AG10803 (cell line): Measurements from ENCODE around the gene NOL8.
A peak's percentile ranks its signal among the peaks of the same experiment; 100 is the strongest.

ENCODE experiments used
- DNase-seq: peaks from one replicate; pipeline ENCODE4 v3.0.0; 2010; ENCODE audit warnings: low read depth
- H3K4me3 ChIP-seq: 2 replicates; pipeline ENCODE4 v1.5.1; 2011; ENCODE audit warnings: mild to moderate bottlenecking, low read length, control low read depth
- TF ChIP-seq, protein P1 (sequence below): conservative IDR thresholded peaks from 2 replicates; pipeline ENCODE4 v1.5.1; 2011; ENCODE audit warnings: mild to moderate bottlenecking, low read length, control low read depth, inconsistent platforms

Gene NOL8

DNA sequence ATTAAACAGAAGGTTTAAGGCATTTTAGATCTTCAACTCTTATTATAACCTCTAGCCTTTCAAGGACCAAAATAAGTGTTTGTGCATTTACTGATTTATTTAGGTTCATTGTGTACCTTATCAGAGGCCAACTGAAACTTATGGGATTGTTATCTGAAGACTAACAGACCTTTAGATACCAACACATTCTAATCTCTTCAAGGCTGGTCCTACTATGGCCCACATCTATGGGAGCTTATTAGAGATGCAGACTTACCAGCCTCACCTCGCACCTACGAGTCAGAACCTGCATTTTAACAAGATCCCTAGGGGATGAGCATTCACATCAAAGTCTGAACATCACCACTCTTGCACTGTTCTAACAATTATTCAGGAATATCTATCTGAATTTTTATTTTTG is 33.6 kb downstream of the NOL8 start:
- TF ChIP-seq, protein P1, sequence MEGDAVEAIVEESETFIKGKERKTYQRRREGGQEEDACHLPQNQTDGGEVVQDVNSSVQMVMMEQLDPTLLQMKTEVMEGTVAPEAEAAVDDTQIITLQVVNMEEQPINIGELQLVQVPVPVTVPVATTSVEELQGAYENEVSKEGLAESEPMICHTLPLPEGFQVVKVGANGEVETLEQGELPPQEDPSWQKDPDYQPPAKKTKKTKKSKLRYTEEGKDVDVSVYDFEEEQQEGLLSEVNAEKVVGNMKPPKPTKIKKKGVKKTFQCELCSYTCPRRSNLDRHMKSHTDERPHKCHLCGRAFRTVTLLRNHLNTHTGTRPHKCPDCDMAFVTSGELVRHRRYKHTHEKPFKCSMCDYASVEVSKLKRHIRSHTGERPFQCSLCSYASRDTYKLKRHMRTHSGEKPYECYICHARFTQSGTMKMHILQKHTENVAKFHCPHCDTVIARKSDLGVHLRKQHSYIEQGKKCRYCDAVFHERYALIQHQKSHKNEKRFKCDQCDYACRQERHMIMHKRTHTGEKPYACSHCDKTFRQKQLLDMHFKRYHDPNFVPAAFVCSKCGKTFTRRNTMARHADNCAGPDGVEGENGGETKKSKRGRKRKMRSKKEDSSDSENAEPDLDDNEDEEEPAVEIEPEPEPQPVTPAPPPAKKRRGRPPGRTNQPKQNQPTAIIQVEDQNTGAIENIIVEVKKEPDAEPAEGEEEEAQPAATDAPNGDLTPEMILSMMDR: no peak
- peak overlapping the region; percentile 75 for H3K4me3 ChIP-seq

DNA sequence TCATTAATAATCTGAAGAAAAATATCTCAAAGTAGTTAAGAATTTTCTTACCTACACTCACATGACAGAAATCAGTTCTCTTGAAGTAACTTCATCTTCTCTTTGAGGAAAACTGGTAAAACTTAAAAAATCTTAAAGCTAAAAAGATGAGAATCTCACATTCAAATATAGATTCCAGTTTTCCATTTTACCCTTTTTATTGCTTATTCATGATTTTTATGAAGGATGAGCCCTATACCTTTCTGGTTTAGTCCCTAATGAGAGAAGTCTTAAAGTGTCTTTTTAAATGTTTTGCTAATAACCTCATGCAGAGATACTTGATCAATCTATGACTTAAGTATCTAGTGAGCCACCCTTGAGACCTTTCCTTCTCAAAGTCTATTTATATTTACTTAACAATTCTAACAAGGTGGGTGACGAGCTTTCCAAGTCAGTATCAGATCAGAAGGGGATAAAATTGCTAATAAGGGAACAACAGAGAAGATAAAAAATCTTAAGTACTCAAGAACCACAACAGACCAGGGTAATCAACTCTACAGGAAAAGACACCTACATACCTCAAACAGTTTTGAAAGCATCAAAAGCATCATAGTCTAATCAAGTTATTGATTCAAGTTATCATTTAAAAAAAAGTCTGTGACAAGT is 34.2 kb downstream of the NOL8 start:
- no peak for DNase-seq
- TF ChIP-seq, protein P1: no peak
- no peak overlapping the region for H3K4me3 ChIP-seq

More for the DNA sequence above, 33.6 kb downstream of the NOL8 start:
- DNase-seq: no peak

DNA sequence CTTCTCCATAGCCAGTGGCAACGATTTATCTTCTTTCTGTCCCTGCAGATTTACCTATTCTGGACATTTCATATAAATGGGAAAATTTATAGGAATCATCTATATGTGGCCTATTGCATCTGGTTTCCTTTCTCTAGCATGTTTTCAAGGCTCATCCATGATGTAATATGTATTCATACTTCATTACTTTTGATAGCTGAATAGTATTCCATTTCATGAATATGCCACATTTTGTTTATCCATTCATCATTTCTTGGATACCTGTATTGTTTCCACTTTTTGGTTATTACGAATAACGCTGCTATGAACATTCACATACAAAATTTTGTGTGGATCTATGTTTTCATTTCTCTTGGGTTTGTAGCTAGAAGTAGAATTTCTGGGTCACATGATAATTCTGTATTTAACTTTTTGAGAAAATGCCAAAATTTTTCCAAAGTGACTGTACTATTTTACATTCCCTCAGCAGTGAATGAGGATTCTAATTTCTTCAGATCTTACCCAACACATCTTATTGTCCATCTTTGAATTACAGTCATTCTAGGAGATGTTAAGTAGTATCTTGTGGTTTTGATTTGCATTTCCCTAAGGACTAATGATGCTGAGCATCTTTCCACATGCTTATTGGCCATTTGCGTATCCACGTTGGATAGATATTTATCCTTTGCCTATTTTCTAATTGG is 35.3 kb downstream of the NOL8 start:
- TF ChIP-seq, protein P1: no peak
- peak; percentile 85 for DNase-seq
- H3K4me3 ChIP-seq: no peak overlapping the region

DNA sequence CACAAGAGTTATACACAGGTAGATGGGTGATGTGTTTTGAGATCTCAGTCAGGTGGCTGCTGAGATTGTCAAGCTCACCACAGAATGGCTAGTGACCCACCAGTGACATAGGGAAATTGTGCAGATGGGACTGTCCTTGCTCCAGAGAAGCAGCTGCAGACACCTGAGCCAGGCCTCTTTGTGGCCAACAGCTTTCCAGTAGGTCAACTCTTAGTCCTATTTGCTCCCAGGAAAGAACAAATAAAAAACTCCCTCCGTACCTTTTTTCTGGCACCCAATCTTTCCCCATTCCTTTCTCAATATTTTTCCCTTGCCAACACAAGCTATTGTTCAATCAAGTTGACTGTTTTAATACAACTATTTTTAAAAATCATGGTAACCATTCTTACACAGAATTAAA is 45.8 kb downstream of the NOL8 start:
- TF ChIP-seq, protein P1: no peak
- DNase-seq: no peak
- H3K4me3 ChIP-seq: no peak overlapping the region

DNA sequence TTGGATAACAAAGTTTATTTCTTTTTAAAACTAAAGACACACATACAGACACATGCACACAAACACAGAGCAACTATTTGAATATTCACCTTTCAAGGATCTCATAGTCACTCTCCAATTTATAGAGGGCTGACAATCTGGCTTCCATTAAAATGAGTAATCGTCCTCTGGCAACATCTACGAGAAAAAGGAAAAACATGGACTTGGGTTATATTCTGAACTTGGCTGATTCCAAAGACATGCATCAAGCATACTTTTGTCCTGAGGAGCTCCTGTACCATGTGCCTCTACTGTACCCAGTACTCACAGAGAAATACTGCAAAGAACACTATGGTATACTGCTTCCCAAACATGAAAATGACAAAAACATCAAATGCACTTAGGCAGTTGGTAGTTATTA is 47.0 kb downstream of the NOL8 start:
- peak; percentile 81 for DNase-seq
- TF ChIP-seq, protein P1: no peak
- no peak overlapping the region for H3K4me3 ChIP-seq

DNA sequence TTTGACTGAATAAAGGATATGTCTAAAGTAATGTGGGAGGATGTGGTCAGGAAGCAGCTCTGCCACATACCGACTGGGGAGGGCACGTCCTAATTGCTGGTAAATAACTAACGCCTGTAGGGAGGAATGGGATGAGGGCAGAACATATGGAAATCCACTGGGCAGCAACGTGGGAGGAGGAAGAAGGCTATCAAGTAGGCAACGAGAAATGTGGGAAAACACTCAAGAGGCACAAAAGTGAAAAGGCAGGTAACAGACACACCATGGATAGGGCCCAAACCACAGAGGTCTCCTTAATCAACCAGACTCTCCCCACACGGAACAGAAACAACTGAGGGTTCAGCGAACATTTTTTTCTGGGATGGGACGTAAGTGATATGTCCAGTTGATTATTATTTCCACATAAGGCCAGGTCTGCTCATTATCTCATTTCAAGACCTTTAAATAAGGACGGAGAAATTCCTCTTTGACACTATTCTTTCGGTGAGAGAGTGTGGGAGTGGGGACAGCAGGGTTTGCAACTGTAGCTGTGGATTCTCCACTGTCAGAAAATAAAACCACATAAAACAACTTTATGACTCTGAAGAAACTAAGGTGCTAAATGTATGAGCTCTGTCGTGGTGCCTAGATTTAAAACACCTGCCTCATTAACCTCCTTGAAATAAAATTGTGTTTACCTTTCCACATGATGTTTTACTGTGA is 48.7 kb downstream of the NOL8 start:
- TF ChIP-seq, protein P1: no peak
- no peak overlapping the region for H3K4me3 ChIP-seq
- no peak for DNase-seq
